K562 (cell line): ENCODE results near the gene ITGA11. TPM values are rescaled to one million over a fixed set of nuclear protein-coding genes. Genes with fewer than 3 reads are reported as not detected.

ENCODE experiments used
- ATAC-seq: fragments of 200-7000 bp; cut with Tn5 transposase; 3 replicates; pipeline ENCODE4 v1.9.1; 2020; ENCODE audit warnings: moderate library complexity
- BruUV-seq: library from RNA; stranded (reverse); fragments of 400-500 nt; replicated peaks from 2 replicates; lab custom pipeline; 2021; lab: Mats Ljungman, UMichigan
- CTCF ChIA-PET: fragments of 300-600 bp; formaldehyde crosslinking; extraction: SDS; loops from one replicate; lab custom pipeline; 2021; ENCODE audit warnings: low intra/inter-chr PET ratio; lab: Yijun Ruan, JAX
- POLR2A ChIA-PET: fragments of 300-600, 350-650 bp; sonication (Branson Sonifier 250); formaldehyde crosslinking; extraction: SDS; loops from one replicate; lab custom pipeline; 2021; ENCODE audit warnings: antibody characterized with exemption, inconsistent platforms; lab: Yijun Ruan, JAX
- DNase-seq, 4 experiments: peaks; one replicate each; pipeline versions ENCODE4 v3.0.0 to v3.0.0-alpha.2; 2011 to 2018; ENCODE audit warnings: low spot score in 3 of 4, mixed read lengths in 3 of 4; ENCODE audit errors: extremely low read depth in 1 of 4
- FAIRE-seq: peaks from 2 replicates; lab custom pipeline; 2011; peaks lifted over from hg19 to GRCh38; lab: Jason Lieb, UNC
- H2AFZ ChIP-seq: 2 replicates; pipeline ENCODE4 v1.6.0; 2011; ENCODE audit warnings: low read depth, low read length, control low read depth, inconsistent platforms
- H3K27ac ChIP-seq: fragments of 200-600 bp; 3 replicates; pipeline ENCODE4 v1.8.0; 2011; ENCODE audit warnings: low read depth, mild to moderate bottlenecking, control low read depth, inconsistent platforms, low read length, moderate library complexity, mixed read lengths; ENCODE audit errors: extremely low read depth
- H3K27me3 ChIP-seq, 2 experiments: fragments of 300-600 bp in 1 of 2; 2 replicates in 1 of 2; 3 replicates in 1 of 2; pipeline versions ENCODE4 v1.6.0 to v1.8.0; 2011; ENCODE audit warnings: inconsistent platforms in 2 of 2, low read length in 2 of 2, mild to moderate bottlenecking in 1 of 2, mixed read lengths in 1 of 2, moderate library complexity in 1 of 2; ENCODE audit not compliant: control insufficient read depth in 2 of 2, insufficient read depth in 2 of 2
- H3K36me3 ChIP-seq: fragments of 300-600 bp; 3 replicates; pipeline ENCODE4 v1.8.0; 2011; ENCODE audit warnings: mild to moderate bottlenecking, low read length, inconsistent platforms; ENCODE audit not compliant: control insufficient read depth, insufficient read depth
- H3K4me1 ChIP-seq, 2 experiments: fragments of 200-600 bp in 1 of 2; replicated peaks in 1 of 2; 2 replicates in 1 of 2; 3 replicates in 1 of 2; pipeline versions ENCODE4 v1.5.1 to v1.8.0; 2011; ENCODE audit warnings: inconsistent platforms in 2 of 2, low read length in 2 of 2, mild to moderate bottlenecking in 1 of 2, mixed read lengths in 1 of 2, moderate library complexity in 1 of 2; ENCODE audit not compliant: control insufficient read depth in 2 of 2, insufficient read depth in 2 of 2
- H3K4me2 ChIP-seq: 2 replicates; pipeline ENCODE4 v1.6.1; 2011; ENCODE audit warnings: low read length, control low read depth, inconsistent platforms, mixed read lengths; ENCODE audit not compliant: insufficient read depth
- H3K4me3 ChIP-seq: fragments of 200-600 bp; sonication (generic), shearing (Covaris generic); 2 replicates; pipeline ENCODE4 v1.5.1; 2016; ENCODE audit warnings: control low read depth, inconsistent platforms
- H3K79me2 ChIP-seq: fragments of 200-600 bp; 3 replicates; pipeline ENCODE4 v1.8.0; 2011; ENCODE audit warnings: low read length, inconsistent platforms; ENCODE audit not compliant: control insufficient read depth, insufficient read depth
- H3K9ac ChIP-seq, 2 experiments: 2 replicates each; pipeline versions ENCODE4 v1.6.0 to v1.6.1; 2011; ENCODE audit warnings: low read depth in 2 of 2, low read length in 2 of 2, control low read depth in 1 of 2, inconsistent platforms in 1 of 2, mild to moderate bottlenecking in 1 of 2, mixed read lengths in 1 of 2; ENCODE audit not compliant: insufficient read depth in 1 of 2
- H3K9me1 ChIP-seq: one replicate; pipeline ENCODE4 v1.6.0; 2011; ENCODE audit warnings: inconsistent platforms, mild to moderate bottlenecking, low read length, moderate library complexity; ENCODE audit not compliant: control insufficient read depth, insufficient read depth
- H3K9me3 ChIP-seq: replicated peaks from 2 replicates; pipeline ENCODE4 v1.5.1; 2011; ENCODE audit warnings: low read depth, low read length, inconsistent platforms; ENCODE audit not compliant: control insufficient read depth, insufficient read depth
- H4K20me1 ChIP-seq: replicated peaks from 2 replicates; pipeline ENCODE4 v1.6.1; 2011; ENCODE audit warnings: low read length, inconsistent platforms, mixed read lengths; ENCODE audit not compliant: control insufficient read depth, insufficient read depth
- CBFA2T2 ChIP-seq: fragments of 450-650 bp; conservative IDR thresholded peaks from 2 replicates; pipeline ENCODE4 v1.6.1; 2017; ENCODE audit warnings: mild to moderate bottlenecking
- CEBPB ChIP-seq: fragments of 450-650 bp; IDR thresholded peaks from 2 replicates; pipeline ENCODE4 v1.6.1; 2016; ENCODE audit warnings: missing genetic modification characterization, missing compliant biosample characterization
- CEBPZ ChIP-seq: fragments of 150-350 bp; IDR thresholded peaks from 2 replicates; pipeline ENCODE4 v1.6.1; 2014; ENCODE audit warnings: low read depth, mild to moderate bottlenecking, low read length, borderline replicate concordance
- HSF4 ChIP-seq: fragments of 250-450 bp; sonication (Bioruptor Pico); IDR thresholded peaks from 2 replicates; pipeline ENCODE4 v2.1.2; 2022; ENCODE audit warnings: mild to moderate bottlenecking, moderate library complexity, borderline replicate concordance
- SMARCA4 ChIP-seq: fragments of 450-650 bp; IDR thresholded peaks from 2 replicates; pipeline ENCODE4 v1.6.1; 2016
- TRIM28 ChIP-seq: fragments of 450-650 bp; IDR thresholded peaks from 2 replicates; pipeline ENCODE4 v1.6.1; 2017
- XRCC3 ChIP-seq: fragments of 450-650 bp; IDR thresholded peaks from 2 replicates; pipeline ENCODE4 v1.6.1; 2017; ENCODE audit warnings: mild to moderate bottlenecking, moderate library complexity
- WGBS: fragments of 100-300 bp; shearing (Covaris generic); methylation state at CpG from one replicate; pipeline ENCODE4 v1.1.6; 2016; ENCODE audit warnings: low coverage, mixed read lengths; ENCODE audit not compliant: insufficient coverage; ENCODE audit errors: missing lambda C conversion rate; 5-methylcytosine and 5-hydroxymethylcytosine counted together
- in situ Hi-C: fragments of 300-500 bp; cut with MboI; formaldehyde crosslinking; loops from 4 replicates; pipeline ENCODE4 v1.15.0; 2018; ENCODE audit warnings: inconsistent platforms, mixed read lengths
- intact Hi-C: fragments of 100-400 bp; cut with micrococcal nuclease; formaldehyde crosslinking; loops from 2 replicates; pipeline ENCODE4 v1.14.2; 2022
- polyA plus RNA-seq, 8 experiments: library from polyadenylated mRNA; depleted of rRNA in 4 of 8; stranded (reverse) in 5 of 8; unstranded in 3 of 8; fragments of >200 nt; fragmentation: Nextera tagmentation in 2 of 8; fragmentation: Illumina TruSeq in 1 of 8; extraction: Ambion mirVana in 2 of 8; extraction: Trizol in 1 of 8; gene quantifications; 2 replicates each; pipeline versions ENCODE4 v1.2.1 to v1.2.3, GENCODE V29; 2011 to 2014; ENCODE audit warnings: inconsistent platforms in 1 of 8, missing spikeins in 1 of 8
- total RNA-seq, 7 experiments: library from RNA; depleted of rRNA in 6 of 7; stranded (reverse); fragments of >200 nt in 6 of 7; fragmentation: Illumina TruSeq in 2 of 7; extraction: Trizol in 2 of 7; gene quantifications; 2 replicates each; pipeline versions ENCODE4 v1.2.1 to v1.2.3, GENCODE V29; 2011 to 2021; ENCODE audit warnings: low replicate concordance in 1 of 7

The ITGA11 gene
- total and polyA plus RNA-seq, 9 of the 15 experiments (the other 6 are each of a cell fraction or from before 2014, with no cell fraction given) = 0.01 TPM; not detected in 8

GRCh38 chr15:68309024-68309423, 122.9 kb downstream of the ITGA11 start (continued):
- no peak for TF ChIP-seq CEBPZ
- no peak for TF ChIP-seq CBFA2T2
- no peak for TF ChIP-seq SMARCA4
- no peak for TF ChIP-seq XRCC3
- no peak for TF ChIP-seq HSF4 (CRISPR knock-in tag)

- no TSS peak for BruUV-seq
- H3K4me2 ChIP-seq = no peak overlapping the region
- peaks cover 0 to 6% of the 10 kb centered on the region in 2 experiments; a peak in 2 of 5 replicates for H3K4me1 ChIP-seq
- intact Hi-C loops = loop anchor here (2.0 kb wide), 1 partner anchor 367 kb away; no protein-coding TSS in a partner anchor
- 2% methylated on average over 14 of the region's 14 CpGs for WGBS
- H3K4me3 ChIP-seq = no peak overlapping the region
- ATAC-seq = no peak
- H3K36me3 ChIP-seq = no peaks in the 10 kb centered on the region
- H3K9me1 ChIP-seq = no peaks in the 10 kb centered on the region
- no peak for DNase-seq
- no peak overlapping the region for H3K27ac ChIP-seq
- ChIA-PET CTCF (interaction anchor here (0.7 to 2.6 kb wide), 6 partner anchors 10 to 366 kb away, joined by 3 to 28 read pairs (median 8); no protein-coding TSS in a partner anchor), POLR2A (interaction anchor here (0.6 to 1.5 kb wide), 3 partner anchors 8 to 116 kb away, joined by 3 to 4 read pairs (median 3); no protein-coding TSS in a partner anchor)
- H2AFZ ChIP-seq = no peak overlapping the region
- no peak overlapping the region for H3K9ac ChIP-seq
- peaks cover 24 to 37% of the 10 kb centered on the region in 2 experiments for H3K27me3 ChIP-seq
- H4K20me1 ChIP-seq = no peaks in the 10 kb centered on the region
- no peaks in the 10 kb centered on the region for H3K79me2 ChIP-seq
- in situ Hi-C loops = no loop called here
- TF ChIP-seq TRIM28 = no peak
- TF ChIP-seq CEBPB (tag) = 0 out of 2 replicates have a peak, but pooled peaks have one; percentile 3
- H3K9me3 ChIP-seq = no peaks in the 10 kb centered on the region
- no peak for FAIRE-seq
Observed at GRCh38 chr15:68307131-68307928, 124.6 kb downstream of the ITGA11 start.
